Small intestine (tissue), 7 donors: ENCODE measurements around the gene PAPSS1. TPM values are rescaled to one million over a fixed set of nuclear protein-coding genes. Genes with fewer than 3 reads are reported as not detected.

Experiments used
- DNase-seq, 2 donors: peaks; one replicate each; pipeline versions ENCODE4 v3.0.0 to v3.0.0-alpha.2; 2013
- FAIRE-seq: peaks from 2 replicates; lab custom pipeline; 2012; peaks lifted over from hg19 to GRCh38; lab: Jason Lieb, UNC
- H3K27ac ChIP-seq, 3 donors: one replicate each; pipeline ENCODE4 v1.5.1; 2013; ENCODE audit warnings: low read length in 2 of 3, mild to moderate bottlenecking in 2 of 3, control low read depth in 1 of 3, inconsistent platforms in 1 of 3, low read depth in 1 of 3, moderate library complexity in 1 of 3
- H3K27me3 ChIP-seq, 3 donors: one replicate each; pipeline ENCODE4 v1.6.1; 2013; ENCODE audit warnings: low read length in 3 of 3, inconsistent platforms in 1 of 3; ENCODE audit not compliant: control insufficient read depth in 3 of 3, insufficient read depth in 3 of 3
- H3K36me3 ChIP-seq, 3 donors: one replicate each; pipeline ENCODE4 v1.6.1; 2013; ENCODE audit warnings: low read length in 3 of 3, inconsistent platforms in 1 of 3, low read depth in 1 of 3, mild to moderate bottlenecking in 1 of 3, moderate library complexity in 1 of 3; ENCODE audit not compliant: control insufficient read depth in 3 of 3, insufficient read depth in 2 of 3
- H3K4me1 ChIP-seq, 3 donors: one replicate each; pipeline ENCODE4 v1.6.1; 2013; ENCODE audit warnings: low read length in 2 of 3, inconsistent platforms in 1 of 3, low read depth in 1 of 3, mild to moderate bottlenecking in 1 of 3, moderate library complexity in 1 of 3; ENCODE audit not compliant: control insufficient read depth in 3 of 3, insufficient read depth in 2 of 3
- H3K4me3 ChIP-seq, 3 donors: one replicate each; pipeline ENCODE4 v1.5.1; 2013; ENCODE audit warnings: low read length in 3 of 3, control low read depth in 1 of 3, inconsistent platforms in 1 of 3, low read depth in 1 of 3, mild to moderate bottlenecking in 1 of 3, moderate library complexity in 1 of 3
- H3K9me3 ChIP-seq, 2 donors: one replicate each; pipeline ENCODE4 v1.6.1; 2013; ENCODE audit warnings: low read depth in 1 of 2, low read length in 1 of 2; ENCODE audit not compliant: control insufficient read depth in 2 of 2, insufficient read depth in 1 of 2
- WGBS, 3 donors: extraction: QIAGEN DNeasy Blood & Tissue Kit; methylation state at CpG; one replicate each; pipeline ENCODE4 v1.1.7; 2013; 5-methylcytosine and 5-hydroxymethylcytosine counted together
- polyA plus RNA-seq, 4 donors: library from polyadenylated mRNA; stranded (reverse) in 3 of 4; unstranded in 1 of 4; fragments of 200-250 nt in 3 of 4; fragments of 120-200 nt in 1 of 4; gene quantifications; one replicate each; pipeline versions ENCODE4 v1.2.1 to v1.2.3, GENCODE V29; 2013
- donor health status: healthy with polysubstance abuse.
- donor health status: control.
- donor health status: control.
- donor health status: Bipolar disorder and iron deficiency.
- donor health status: healthy.

The PAPSS1 gene
- polyA plus RNA-seq, 4 donors = 15.4 to 45.0 (median 21.8) TPM

GRCh38 chr4:107747748-107748486, 27.9 kb upstream of the PAPSS1 start:
- no peaks in the 10 kb centered on the region for H3K9me3 ChIP-seq
- H3K4me3 ChIP-seq = no peak overlapping the region
- WGBS, 3 donors = 67 to 80% (median 76%) methylated on average over 5 of the region's 5 CpGs
- no peaks in the 10 kb centered on the region for H3K36me3 ChIP-seq
- FAIRE-seq (no peak), DNase-seq (no peak)
- no peaks in the 10 kb centered on the region for H3K4me1 ChIP-seq
- H3K27me3 ChIP-seq = peaks cover 0 to 7% (median 0%) of the 10 kb centered on the region in 3 donors
- H3K27ac ChIP-seq = no peak overlapping the region

- H3K4me3 ChIP-seq = no peak overlapping the region
- FAIRE-seq (no peak), DNase-seq (no peak)
- H3K27me3 ChIP-seq = no peaks in the 10 kb centered on the region
- no peaks in the 10 kb centered on the region for H3K4me1 ChIP-seq
- no peaks in the 10 kb centered on the region for H3K9me3 ChIP-seq
- 78 to 83% (median 79%) methylated on average over 1 of the region's 1 CpG for WGBS, 3 donors
- H3K36me3 ChIP-seq = no peaks in the 10 kb centered on the region
- H3K27ac ChIP-seq = no peak overlapping the region
Observed at GRCh38 chr4:107746161-107746560, 26.1 kb upstream of the PAPSS1 start.

- no peaks in the 10 kb centered on the region for H3K4me1 ChIP-seq
- no peaks in the 10 kb centered on the region for H3K27me3 ChIP-seq
- no peaks in the 10 kb centered on the region for H3K36me3 ChIP-seq
- no peak overlapping the region for H3K4me3 ChIP-seq
- FAIRE-seq = no peak
- H3K9me3 ChIP-seq = no peaks in the 10 kb centered on the region
- DNase-seq = no peak
- no peak overlapping the region for H3K27ac ChIP-seq
Observed at GRCh38 chr4:107744532-107744931, 24.5 kb upstream of the PAPSS1 start.

GRCh38 chr4:107743532-107743931, 23.5 kb upstream of the PAPSS1 start:
- no peaks in the 10 kb centered on the region for H3K27me3 ChIP-seq
- no peaks in the 10 kb centered on the region for H3K4me1 ChIP-seq
- H3K9me3 ChIP-seq = no peaks in the 10 kb centered on the region
- DNase-seq = no peak
- no peak for FAIRE-seq
- WGBS, 3 donors = 53 to 61% (median 57%) methylated on average over 1 of the region's 1 CpG
- H3K36me3 ChIP-seq = no peaks in the 10 kb centered on the region
- no peak overlapping the region for H3K4me3 ChIP-seq
- H3K27ac ChIP-seq = no peak overlapping the region

GRCh38 chr4:107742791-107743190, 22.8 kb upstream of the PAPSS1 start:
- Histone ChIP-seq H3K9me3 (no peaks in the 10 kb centered on the region), H3K27me3 (no peaks in the 10 kb centered on the region), H3K36me3 (no peaks in the 10 kb centered on the region), H3K4me3 (no peak overlapping the region), H3K27ac (no peak overlapping the region), H3K4me1 (no peaks in the 10 kb centered on the region)
- no peak for DNase-seq
- WGBS, 3 donors = 94 to 100% (median 96%) methylated on average over 1 of the region's 1 CpG
- FAIRE-seq = no peak

GRCh38 chr4:107742196-107742595, 22.2 kb upstream of the PAPSS1 start:
- H3K9me3 ChIP-seq = no peaks in the 10 kb centered on the region
- H3K27me3 ChIP-seq = no peaks in the 10 kb centered on the region
- H3K36me3 ChIP-seq = no peaks in the 10 kb centered on the region
- H3K27ac ChIP-seq = no peak overlapping the region
- no peaks in the 10 kb centered on the region for H3K4me1 ChIP-seq
- FAIRE-seq (no peak), DNase-seq (no peak)
- no peak overlapping the region for H3K4me3 ChIP-seq
- 75 to 88% (median 87%) methylated on average over 1 of the region's 1 CpG for WGBS, 3 donors

- DNase-seq = peak; percentile 3 to 54
- peak overlapping the region in 1 of 3 donors; percentile 58 for H3K27ac ChIP-seq
- H3K36me3 ChIP-seq = no peaks in the 10 kb centered on the region
- no peaks in the 10 kb centered on the region for H3K9me3 ChIP-seq
- H3K27me3 ChIP-seq = no peaks in the 10 kb centered on the region
- FAIRE-seq = no peak
- WGBS, 3 donors = 50 to 67% (median 62%) methylated on average over 11 of the region's 11 CpGs
- no peak overlapping the region for H3K4me3 ChIP-seq
- no peaks in the 10 kb centered on the region for H3K4me1 ChIP-seq
Observed at GRCh38 chr4:107740950-107741701, 21.1 kb upstream of the PAPSS1 start.

- Histone ChIP-seq H3K4me3 (no peak overlapping the region), H3K27ac (peak overlapping the region in 1 of 3 donors; percentile 58), H3K4me1 (no peaks in the 10 kb centered on the region), H3K9me3 (no peaks in the 10 kb centered on the region), H3K27me3 (no peaks in the 10 kb centered on the region), H3K36me3 (no peaks in the 10 kb centered on the region)
- no peak for FAIRE-seq
- 65 to 90% (median 77%) methylated on average over 3 of the region's 3 CpGs for WGBS, 3 donors
- peak in 1 of 2 donors; percentile 7 for DNase-seq
Observed at GRCh38 chr4:107740381-107740780, 20.3 kb upstream of the PAPSS1 start.
